BLaER1 (cell line): ENCODE results near the gene PHLPP1.

ENCODE experiments used
- H3K27ac ChIP-seq: shearing (Covaris generic); formaldehyde crosslinking; 2 replicates; pipeline ENCODE4 v1.8.1; 2022
- H3K27me3 ChIP-seq: shearing (Covaris generic); formaldehyde crosslinking; 2 replicates; pipeline ENCODE4 v1.8.1; 2022
- H3K36me3 ChIP-seq: shearing (Covaris generic); formaldehyde crosslinking; 2 replicates; pipeline ENCODE4 v1.8.1; 2022
- H3K4me1 ChIP-seq: shearing (Covaris generic); formaldehyde crosslinking; 2 replicates; pipeline ENCODE4 v1.8.1; 2022
- H3K4me2 ChIP-seq: shearing (Covaris generic); formaldehyde crosslinking; 2 replicates; pipeline ENCODE4 v1.8.1; 2022
- H3K4me3 ChIP-seq: shearing (Covaris generic); formaldehyde crosslinking; 2 replicates; pipeline ENCODE4 v1.8.1; 2022
- H3K9ac ChIP-seq: shearing (Covaris generic); formaldehyde crosslinking; 2 replicates; pipeline ENCODE4 v1.8.1; 2022
- H3K9me3 ChIP-seq: shearing (Covaris generic); formaldehyde crosslinking; 2 replicates; pipeline ENCODE4 v1.8.1; 2022
- H4K20me1 ChIP-seq: shearing (Covaris generic); formaldehyde crosslinking; 2 replicates; pipeline ENCODE4 v1.8.1; 2022
- Cebpa-rat ChIP-seq: shearing (Covaris generic); IDR thresholded peaks from 2 replicates; pipeline ENCODE4 v1.8.1; 2022

PHLPP1 gene

GRCh38 chr18:62852851-62853250, 137.5 kb downstream of the PHLPP1 start:
- Histone ChIP-seq H3K36me3 (peaks cover 45% of the 10 kb centered on the region), H3K27me3 (no peaks in the 10 kb centered on the region), H3K4me3 (no peak overlapping the region), H3K4me1 (peaks cover 15% of the 10 kb centered on the region), H3K4me2 (no peak overlapping the region), H3K27ac (no peak overlapping the region), H3K9me3 (no peaks in the 10 kb centered on the region), H3K9ac (no peak overlapping the region), H4K20me1 (peaks cover 58% of the 10 kb centered on the region)
- no peak for TF ChIP-seq Cebpa-rat

GRCh38 chr18:62856294-62856693, 141.0 kb downstream of the PHLPP1 start:
- Histone ChIP-seq H3K36me3 (peaks cover 51% of the 10 kb centered on the region), H3K4me3 (no peak overlapping the region), H3K4me1 (peaks cover 15% of the 10 kb centered on the region), H4K20me1 (peaks cover 53% of the 10 kb centered on the region), H3K27ac (no peak overlapping the region), H3K9me3 (no peaks in the 10 kb centered on the region), H3K27me3 (no peaks in the 10 kb centered on the region), H3K9ac (no peak overlapping the region), H3K4me2 (no peak overlapping the region)
- no peak for TF ChIP-seq Cebpa-rat

- Histone ChIP-seq H3K36me3 (peaks cover 56% of the 10 kb centered on the region), H3K4me2 (no peak overlapping the region), H3K9ac (no peak overlapping the region), H3K4me1 (peaks cover 21% of the 10 kb centered on the region), H3K27ac (no peak overlapping the region), H4K20me1 (peaks cover 46% of the 10 kb centered on the region), H3K27me3 (no peaks in the 10 kb centered on the region), H3K4me3 (no peak overlapping the region), H3K9me3 (no peaks in the 10 kb centered on the region)
- TF ChIP-seq Cebpa-rat, result no peak
Observed at GRCh38 chr18:62857263-62857976, 142.1 kb downstream of the PHLPP1 start.

- peaks cover 22% of the 10 kb centered on the region for H3K4me1 ChIP-seq
- peaks cover 33% of the 10 kb centered on the region for H4K20me1 ChIP-seq
- no peak overlapping the region for H3K27ac ChIP-seq
- peaks cover 66% of the 10 kb centered on the region for H3K36me3 ChIP-seq
- H3K27me3 ChIP-seq, result no peaks in the 10 kb centered on the region
- no peak for TF ChIP-seq Cebpa-rat
- H3K9ac ChIP-seq, result no peak overlapping the region
- H3K4me3 ChIP-seq, result no peak overlapping the region
- H3K9me3 ChIP-seq, result no peaks in the 10 kb centered on the region; the same call in 1 of the 2 replicates
- no peak overlapping the region for H3K4me2 ChIP-seq
Observed at GRCh38 chr18:62860062-62860461, 144.7 kb downstream of the PHLPP1 start.

GRCh38 chr18:62862466-62862865, 147.1 kb downstream of the PHLPP1 start:
- no peaks in the 10 kb centered on the region for H3K27me3 ChIP-seq
- no peak overlapping the region for H3K4me3 ChIP-seq
- H3K9me3 ChIP-seq, result no peaks in the 10 kb centered on the region; the same call in 1 of the 2 replicates
- no peak overlapping the region for H3K4me2 ChIP-seq
- H4K20me1 ChIP-seq, result peaks cover 15% of the 10 kb centered on the region; the same call in 1 of the 2 replicates
- no peak overlapping the region for H3K9ac ChIP-seq
- H3K36me3 ChIP-seq, result peaks cover 59% of the 10 kb centered on the region
- TF ChIP-seq Cebpa-rat, result no peak
- H3K4me1 ChIP-seq, result peaks cover 9% of the 10 kb centered on the region
- no peak overlapping the region for H3K27ac ChIP-seq

- Histone ChIP-seq H3K36me3 (peaks cover 71% of the 10 kb centered on the region), H3K9me3 (no peaks in the 10 kb centered on the region; the same call in 1 of the 2 replicates), H3K27me3 (no peaks in the 10 kb centered on the region), H3K27ac (no peak overlapping the region), H3K4me1 (peaks cover 8% of the 10 kb centered on the region), H4K20me1 (peaks cover 12% of the 10 kb centered on the region; the same call in 1 of the 2 replicates), H3K9ac (no peak overlapping the region), H3K4me3 (no peak overlapping the region), H3K4me2 (no peak overlapping the region)
- no peak for TF ChIP-seq Cebpa-rat
Observed at GRCh38 chr18:62863579-62864001, 148.2 kb downstream of the PHLPP1 start.

- no peak overlapping the region for H3K4me3 ChIP-seq
- no peak overlapping the region for H3K27ac ChIP-seq
- peaks cover 66% of the 10 kb centered on the region for H3K36me3 ChIP-seq
- H3K27me3 ChIP-seq, result no peaks in the 10 kb centered on the region
- H3K9ac ChIP-seq, result no peak overlapping the region
- TF ChIP-seq Cebpa-rat, result no peak
- H3K4me1 ChIP-seq, result peaks cover 16% of the 10 kb centered on the region
- H3K4me2 ChIP-seq, result no peak overlapping the region
- H4K20me1 ChIP-seq, result peaks cover 6% of the 10 kb centered on the region; the same call in 1 of the 2 replicates
- no peaks in the 10 kb centered on the region; the same call in 1 of the 2 replicates for H3K9me3 ChIP-seq
Observed at GRCh38 chr18:62865498-62865897, 150.2 kb downstream of the PHLPP1 start.

GRCh38 chr18:62867534-62867933, 152.2 kb downstream of the PHLPP1 start:
- H3K9ac ChIP-seq, result no peak overlapping the region
- H3K36me3 ChIP-seq, result peaks cover 59% of the 10 kb centered on the region
- no peak for TF ChIP-seq Cebpa-rat

GRCh38 chr18:62868645-62869044, 153.3 kb downstream of the PHLPP1 start:
- TF ChIP-seq Cebpa-rat, result no peak
- no peak overlapping the region for H3K27ac ChIP-seq
- no peaks in the 10 kb centered on the region for H3K9me3 ChIP-seq
- H3K36me3 ChIP-seq, result peaks cover 48% of the 10 kb centered on the region
- H4K20me1 ChIP-seq, result peaks cover 6% of the 10 kb centered on the region; the same call in 1 of the 2 replicates
- H3K4me1 ChIP-seq, result peaks cover 8% of the 10 kb centered on the region; the same call in 1 of the 2 replicates
- H3K4me2 ChIP-seq, result no peak overlapping the region
- no peak overlapping the region for H3K4me3 ChIP-seq
- no peak overlapping the region for H3K9ac ChIP-seq
- H3K27me3 ChIP-seq, result no peaks in the 10 kb centered on the region

More at GRCh38 chr18:62867534-62867933, 152.2 kb downstream of the PHLPP1 start:
- Histone ChIP-seq H3K27me3 (no peaks in the 10 kb centered on the region), H3K4me3 (no peak overlapping the region), H3K27ac (no peak overlapping the region), H3K4me2 (no peak overlapping the region), H3K4me1 (peaks cover 9% of the 10 kb centered on the region), H3K9me3 (no peaks in the 10 kb centered on the region; the same call in 1 of the 2 replicates), H4K20me1 (peaks cover 6% of the 10 kb centered on the region; the same call in 1 of the 2 replicates)

- H4K20me1 ChIP-seq, result peaks cover 13% of the 10 kb centered on the region; the same call in 1 of the 2 replicates
- H3K27ac ChIP-seq, result no peak overlapping the region
- no peak overlapping the region for H3K9ac ChIP-seq
- no peaks in the 10 kb centered on the region for H3K27me3 ChIP-seq
- no peaks in the 10 kb centered on the region for H3K9me3 ChIP-seq
- TF ChIP-seq Cebpa-rat, result no peak
- no peak overlapping the region for H3K4me3 ChIP-seq
- no peak overlapping the region for H3K4me2 ChIP-seq
- H3K4me1 ChIP-seq, result peaks cover 8% of the 10 kb centered on the region; the same call in 1 of the 2 replicates
- H3K36me3 ChIP-seq, result peaks cover 41% of the 10 kb centered on the region
Observed at GRCh38 chr18:62870643-62871042, 155.3 kb downstream of the PHLPP1 start.
